ENCODE results near the gene KRT31. TPM values are rescaled to one million over a fixed set of nuclear protein-coding genes. Genes with fewer than 3 reads are reported as not detected.

The KRT31 gene
- total RNA-seq, 2 donors from 2014 or later = not detected

DNA sequence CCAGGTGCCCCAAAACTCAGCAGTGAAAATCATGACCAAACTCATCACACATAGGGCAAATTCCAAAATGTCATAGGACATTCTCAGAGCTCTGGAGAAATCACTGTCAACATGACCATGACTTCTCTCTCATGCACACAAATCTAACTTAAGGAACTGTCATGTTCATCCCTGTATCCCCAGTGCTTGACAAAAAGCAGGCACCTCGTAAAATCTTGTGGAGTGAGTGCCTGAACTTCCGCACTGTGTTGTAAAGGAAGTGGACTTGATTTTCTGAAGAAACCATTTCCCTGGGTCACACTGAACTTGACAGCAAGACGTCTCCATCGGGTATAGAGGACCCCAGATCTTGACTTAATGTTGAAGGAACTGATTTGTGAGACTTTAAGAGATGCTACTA is 24.2 kb upstream of the KRT31 start:
- TF ChIP-seq, protein P1, sequence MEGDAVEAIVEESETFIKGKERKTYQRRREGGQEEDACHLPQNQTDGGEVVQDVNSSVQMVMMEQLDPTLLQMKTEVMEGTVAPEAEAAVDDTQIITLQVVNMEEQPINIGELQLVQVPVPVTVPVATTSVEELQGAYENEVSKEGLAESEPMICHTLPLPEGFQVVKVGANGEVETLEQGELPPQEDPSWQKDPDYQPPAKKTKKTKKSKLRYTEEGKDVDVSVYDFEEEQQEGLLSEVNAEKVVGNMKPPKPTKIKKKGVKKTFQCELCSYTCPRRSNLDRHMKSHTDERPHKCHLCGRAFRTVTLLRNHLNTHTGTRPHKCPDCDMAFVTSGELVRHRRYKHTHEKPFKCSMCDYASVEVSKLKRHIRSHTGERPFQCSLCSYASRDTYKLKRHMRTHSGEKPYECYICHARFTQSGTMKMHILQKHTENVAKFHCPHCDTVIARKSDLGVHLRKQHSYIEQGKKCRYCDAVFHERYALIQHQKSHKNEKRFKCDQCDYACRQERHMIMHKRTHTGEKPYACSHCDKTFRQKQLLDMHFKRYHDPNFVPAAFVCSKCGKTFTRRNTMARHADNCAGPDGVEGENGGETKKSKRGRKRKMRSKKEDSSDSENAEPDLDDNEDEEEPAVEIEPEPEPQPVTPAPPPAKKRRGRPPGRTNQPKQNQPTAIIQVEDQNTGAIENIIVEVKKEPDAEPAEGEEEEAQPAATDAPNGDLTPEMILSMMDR (conservative IDR thresholded peaks at IDR 0.05) = no peak
- no peak overlapping the region for H3K27ac ChIP-seq (ENCODE audit: low read depth, low read length)
- WGBS, 2 experiments (ENCODE audit: insufficient coverage in 1 of 2, insufficient read length in 1 of 2) = 91 to 100% methylated on average over 4 of the region's 4 CpGs
- Mint-ChIP-seq H3K4me3 (no peak overlapping the region), H3K27me3 (ENCODE audit: insufficient read depth) (peaks cover 6% of the 10 kb centered on the region), H3K36me3 (ENCODE audit: low read depth) (no peaks in the 10 kb centered on the region), H3K9me3 (no peaks in the 10 kb centered on the region), H3K27ac (no peak overlapping the region), H3K4me1 (no peaks in the 10 kb centered on the region)
- no peak overlapping the region for H3K9ac ChIP-seq (ENCODE audit: extremely low read depth, low read length, poor library complexity, severe bottlenecking)
- peaks cover 8% of the 10 kb centered on the region for H3K27me3 ChIP-seq (ENCODE audit: control insufficient read depth, insufficient read depth, low read length, poor library complexity, severe bottlenecking)
- H3K4me3 ChIP-seq (ENCODE audit: low read length) = no peak overlapping the region
- no peaks in the 10 kb centered on the region for H3K9me3 ChIP-seq (ENCODE audit: control insufficient read depth, low read length)
- H3K4me1 ChIP-seq (ENCODE audit: control insufficient read depth, insufficient read depth, low read length) = no peaks in the 10 kb centered on the region
- no peaks in the 10 kb centered on the region for H3K36me3 ChIP-seq (ENCODE audit: control insufficient read depth, insufficient read depth, low read length)
- DNase-seq = no peak

- peaks cover 6% of the 10 kb centered on the region for H3K27me3 Mint-ChIP-seq (ENCODE audit: insufficient read depth)
- no peaks in the 10 kb centered on the region for H3K9me3 ChIP-seq (ENCODE audit: control insufficient read depth, low read length)
- TF ChIP-seq, protein P1 (conservative IDR thresholded peaks at IDR 0.05) = no peak
- no peak for DNase-seq
- H3K4me1 Mint-ChIP-seq = no peaks in the 10 kb centered on the region
- 88 to 91% methylated on average over 8 to 9 of the region's 9 CpGs for WGBS, 2 experiments (ENCODE audit: insufficient coverage in 1 of 2, insufficient read length in 1 of 2)
- H3K27ac Mint-ChIP-seq = no peak overlapping the region
- H3K9me3 Mint-ChIP-seq = no peaks in the 10 kb centered on the region
- H3K36me3 ChIP-seq (ENCODE audit: control insufficient read depth, insufficient read depth, low read length) = no peaks in the 10 kb centered on the region
- no peak overlapping the region for H3K4me3 ChIP-seq (ENCODE audit: low read length)
- H3K4me3 Mint-ChIP-seq = no peak overlapping the region
- no peaks in the 10 kb centered on the region for H3K36me3 Mint-ChIP-seq (ENCODE audit: low read depth)
- H3K27me3 ChIP-seq (ENCODE audit: control insufficient read depth, insufficient read depth, low read length, poor library complexity, severe bottlenecking) = peaks cover 8% of the 10 kb centered on the region
- no peaks in the 10 kb centered on the region for H3K4me1 ChIP-seq (ENCODE audit: control insufficient read depth, insufficient read depth, low read length)
- H3K27ac ChIP-seq (ENCODE audit: low read depth, low read length) = no peak overlapping the region
- H3K9ac ChIP-seq (ENCODE audit: extremely low read depth, low read length, poor library complexity, severe bottlenecking) = no peak overlapping the region
These were observed 23.7 kb upstream of the KRT31 start for GRCh38 chr17:41421116-41421515.

- H3K36me3 ChIP-seq (ENCODE audit: control insufficient read depth, insufficient read depth, low read length) = no peaks in the 10 kb centered on the region
- peaks cover 6% of the 10 kb centered on the region for H3K27me3 Mint-ChIP-seq (ENCODE audit: insufficient read depth)
- TF ChIP-seq, protein P1 (conservative IDR thresholded peaks at IDR 0.05) = no peak
- no peak overlapping the region for H3K4me3 ChIP-seq (ENCODE audit: low read length)
- no peak overlapping the region for H3K9ac ChIP-seq (ENCODE audit: extremely low read depth, low read length, poor library complexity, severe bottlenecking)
- H3K36me3 Mint-ChIP-seq (ENCODE audit: low read depth) = no peaks in the 10 kb centered on the region
- H3K9me3 ChIP-seq (ENCODE audit: control insufficient read depth, low read length) = no peaks in the 10 kb centered on the region
- peaks cover 8% of the 10 kb centered on the region for H3K27me3 ChIP-seq (ENCODE audit: control insufficient read depth, insufficient read depth, low read length, poor library complexity, severe bottlenecking)
- no peak overlapping the region for H3K27ac Mint-ChIP-seq
- no peaks in the 10 kb centered on the region for H3K4me1 ChIP-seq (ENCODE audit: control insufficient read depth, insufficient read depth, low read length)
- no peak overlapping the region for H3K4me3 Mint-ChIP-seq
- WGBS, 2 experiments (ENCODE audit: insufficient coverage in 1 of 2, insufficient read length in 1 of 2) = 70 to 74% methylated on average over 2 to 4 of the region's 4 CpGs
- no peak overlapping the region for H3K27ac ChIP-seq (ENCODE audit: low read depth, low read length)
- H3K4me1 Mint-ChIP-seq = no peaks in the 10 kb centered on the region
- no peak for DNase-seq
- no peaks in the 10 kb centered on the region for H3K9me3 Mint-ChIP-seq
These were observed 22.7 kb upstream of the KRT31 start for GRCh38 chr17:41420134-41420533.

Data from endodermal cell (in vitro differentiated cells).